ENCODE results near the gene USPL1.
"Not testable (repeated sequence)": the region's sequence is repeated elsewhere in the genome, so short reads cannot be mapped to it uniquely, and the experiment has no call there.

Gene USPL1

GRCh38 chr13:30615866-30616541, 1.7 kb upstream of the USPL1 start:
- no peak for DNase-seq (ENCODE audit: low read depth in 2 of 2)

DNA sequence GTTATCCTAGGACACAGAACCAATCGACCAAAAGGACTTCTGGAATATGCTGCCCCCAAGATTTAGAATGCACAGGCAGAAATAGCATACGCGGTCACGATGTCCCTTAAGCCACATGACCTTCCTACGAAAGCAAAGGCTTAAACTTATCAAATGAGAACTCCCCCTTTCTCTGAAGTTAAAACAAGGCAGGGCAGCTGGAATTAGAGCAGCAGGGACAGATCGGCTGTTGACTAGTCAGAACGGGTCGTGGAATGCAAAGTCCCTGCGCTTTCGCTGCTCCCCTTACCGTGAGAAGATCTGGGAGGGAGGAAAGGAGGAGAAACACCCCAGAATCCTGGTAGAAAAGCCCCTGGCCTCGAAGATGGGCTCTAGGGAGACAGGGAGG, 799 bp upstream of the USPL1 start:
- no peak for DNase-seq (ENCODE audit: low read depth in 2 of 2)

DNA sequence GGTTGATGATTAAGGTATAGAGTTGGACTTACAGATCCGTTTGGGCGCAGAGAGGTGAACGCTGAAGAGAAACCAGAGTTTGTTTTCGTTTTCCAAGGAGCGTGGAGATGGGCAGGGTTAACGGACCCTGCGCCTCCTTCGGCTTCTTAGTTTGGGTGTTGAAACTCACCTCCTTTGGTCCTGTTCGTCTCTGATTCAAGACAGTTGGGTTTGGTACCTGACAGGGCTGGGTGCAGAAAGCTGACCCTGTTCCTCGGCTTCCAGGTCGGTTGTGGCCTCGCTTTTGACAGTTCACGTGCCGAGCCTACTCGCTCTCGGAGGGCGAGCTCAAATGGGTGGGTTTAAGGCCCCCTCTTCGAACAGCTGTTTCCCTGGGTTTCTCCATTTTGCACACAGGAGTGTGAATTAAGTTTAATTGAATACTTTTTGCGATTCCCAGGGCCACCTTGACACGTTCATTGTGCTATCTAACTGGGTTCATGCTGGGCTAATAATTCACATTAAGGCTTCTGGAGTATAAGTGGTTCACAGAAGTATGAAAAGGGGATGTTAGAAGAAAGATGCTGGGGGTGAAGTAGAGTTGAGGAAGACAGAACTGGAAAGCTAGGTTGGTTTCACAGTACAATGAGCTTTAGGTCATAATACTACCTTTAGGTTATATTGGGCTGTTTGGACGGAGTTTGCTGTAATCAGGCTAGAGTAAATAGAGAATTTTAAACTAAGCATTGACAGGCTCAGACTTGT, 638 bp downstream of the USPL1 start:
- DNase-seq (ENCODE audit: low read depth in 2 of 2): peak in 1 of 2 donors; percentile 16

DNA sequence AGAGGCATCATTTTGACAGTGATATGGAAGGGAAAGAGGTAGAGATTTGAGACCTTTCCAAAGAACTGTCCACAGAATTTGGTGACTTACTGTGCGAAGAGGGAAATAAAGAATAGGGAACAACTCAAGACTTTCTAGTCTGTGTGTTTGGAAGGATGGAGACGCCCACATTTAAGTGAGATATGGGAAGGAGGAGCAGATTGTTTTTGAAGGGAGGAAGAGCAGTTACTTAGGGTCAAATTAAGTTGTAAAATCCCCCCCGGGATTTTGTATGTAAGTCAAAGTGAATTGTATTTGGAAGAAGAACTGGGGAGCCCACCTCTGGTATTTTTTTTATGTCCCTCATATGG, 1.2 kb downstream of the USPL1 start:
- no peak for DNase-seq (ENCODE audit: low read depth in 2 of 2)

DNA sequence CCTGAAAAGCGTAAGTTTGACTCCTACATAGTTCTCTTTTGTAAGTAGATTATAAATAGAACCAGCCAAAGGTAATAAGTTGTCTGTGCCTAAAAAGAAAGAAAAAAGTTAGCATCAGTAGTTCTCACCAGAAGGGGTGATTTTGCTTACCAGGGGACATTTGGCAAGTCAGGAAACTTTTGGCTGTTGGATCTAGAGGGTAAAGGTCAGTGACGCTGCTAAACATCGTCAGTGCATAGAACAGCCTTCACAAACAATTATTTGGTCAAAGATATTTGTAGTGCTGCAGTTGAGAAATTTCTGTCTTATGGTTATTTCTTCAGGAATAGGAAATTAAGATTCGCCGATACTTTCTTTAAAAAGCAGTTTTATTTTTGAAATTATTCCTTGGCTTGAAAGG, 2.0 kb downstream of the USPL1 start:
- DNase-seq (ENCODE audit: low read depth in 2 of 2): no peak

GRCh38 chr13:30620941-30621340, 3.2 kb downstream of the USPL1 start:
- DNase-seq (ENCODE audit: low read depth in 2 of 2): no peak

DNA sequence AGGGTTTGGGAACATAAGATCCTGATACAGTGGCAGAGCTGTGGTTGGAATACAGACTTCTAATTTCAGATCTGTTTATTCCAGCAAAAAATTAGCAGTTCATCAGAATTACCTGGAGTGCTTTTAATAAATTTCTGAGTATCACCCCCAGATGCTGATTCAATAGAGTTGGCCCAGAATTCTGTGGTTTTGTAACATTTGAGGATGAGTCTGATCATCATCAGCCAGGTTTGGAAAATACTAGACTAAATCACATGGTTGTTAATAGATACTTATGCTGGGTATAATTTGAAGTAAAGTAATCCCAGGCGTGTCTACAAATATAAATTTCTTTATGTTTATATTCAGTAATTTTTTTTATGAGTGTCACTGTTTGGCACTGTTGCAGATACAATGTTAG, 4.8 kb downstream of the USPL1 start:
- no peak for DNase-seq (ENCODE audit: low read depth in 2 of 2)

DNA sequence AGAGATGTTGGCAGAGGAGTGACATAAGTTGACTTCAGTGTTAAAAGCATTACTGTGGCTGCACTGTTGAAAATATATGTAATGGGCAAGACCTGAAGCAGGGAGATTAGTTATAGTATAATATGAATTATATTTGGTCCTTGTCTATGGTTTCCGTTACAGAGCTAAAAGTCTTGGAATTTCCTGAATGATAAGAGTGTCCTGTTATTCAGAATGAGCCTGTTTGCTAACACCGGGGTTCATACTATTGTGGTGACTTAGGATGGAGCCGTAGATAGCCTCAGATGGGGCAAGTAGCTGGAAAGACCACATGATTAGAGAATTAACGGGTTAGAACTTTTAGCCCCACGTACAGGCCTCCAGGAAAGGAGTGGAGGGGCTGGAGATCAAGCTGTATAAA, 5.7 kb downstream of the USPL1 start:
- no peak for DNase-seq (ENCODE audit: low read depth in 2 of 2)

DNA sequence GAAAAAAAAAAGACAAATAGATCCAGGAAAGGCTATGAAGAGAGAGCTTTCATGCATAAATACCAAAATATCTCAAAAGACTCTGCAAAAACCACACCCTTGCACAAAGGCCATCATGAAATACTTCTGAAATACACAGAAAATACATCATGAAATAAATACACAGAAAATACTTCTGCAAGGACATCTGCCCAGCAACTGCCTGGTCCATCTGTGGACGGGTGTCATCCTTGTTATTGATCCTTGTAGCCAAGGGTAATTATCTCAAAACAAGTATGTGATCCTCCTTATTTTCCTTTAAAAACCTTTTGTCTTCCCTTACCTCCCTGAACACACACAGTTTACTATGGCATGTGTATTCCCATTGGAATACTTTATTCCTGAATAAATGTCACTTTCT, 6.9 kb downstream of the USPL1 start:
- DNase-seq (ENCODE audit: low read depth in 2 of 2): no peak

- no peak for DNase-seq (ENCODE audit: low read depth in 2 of 2)
These were observed 11.8 kb downstream of the USPL1 start for GRCh38 chr13:30629527-30629926.

- no peak for DNase-seq (ENCODE audit: low read depth in 2 of 2)
These were observed 16.1 kb downstream of the USPL1 start for GRCh38 chr13:30633861-30634260.

DNA sequence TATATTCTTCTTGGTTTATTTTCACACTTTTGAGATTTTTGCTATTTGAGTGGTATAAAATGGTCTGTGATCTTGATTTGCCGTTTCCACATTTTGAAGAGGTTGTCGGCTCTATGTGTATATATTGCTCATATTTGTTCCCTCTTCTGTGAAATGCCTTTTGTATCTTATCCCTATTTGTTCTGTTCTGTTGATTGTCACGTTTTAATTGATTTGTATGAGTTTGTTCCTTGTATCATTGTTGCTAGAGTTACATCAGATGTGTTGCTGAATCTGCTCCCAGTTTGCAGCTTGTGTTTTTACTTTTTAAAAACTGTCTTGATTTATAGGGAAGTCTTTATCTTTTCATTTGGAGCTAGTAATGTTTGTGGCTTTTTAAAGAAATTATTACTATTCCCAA, 17.1 kb downstream of the USPL1 start:
- no peak for DNase-seq (ENCODE audit: low read depth in 2 of 2)

- DNase-seq (ENCODE audit: low read depth in 2 of 2): no peak
These were observed 20.6 kb downstream of the USPL1 start for GRCh38 chr13:30638301-30638700.

DNA sequence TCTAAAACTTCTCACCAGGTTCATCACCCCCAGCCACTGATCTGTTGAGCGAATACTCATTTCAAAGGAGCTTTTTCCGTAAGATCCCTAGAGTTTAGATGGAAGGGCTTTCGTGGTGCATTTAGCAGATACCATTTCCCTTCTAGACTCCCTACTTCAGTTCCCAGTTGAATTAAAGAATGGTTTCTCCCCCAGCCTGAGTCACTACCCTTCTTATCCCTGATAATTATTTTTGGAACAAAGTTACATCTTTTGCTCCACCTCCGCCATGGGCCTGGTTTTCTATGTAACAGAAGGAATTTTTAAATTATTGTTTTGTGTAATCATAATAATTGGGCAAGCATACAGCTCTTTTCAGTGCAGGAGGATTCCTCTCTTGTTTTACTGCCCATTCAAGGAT, 22.0 kb downstream of the USPL1 start:
- DNase-seq (ENCODE audit: low read depth in 2 of 2): no peak

DNA sequence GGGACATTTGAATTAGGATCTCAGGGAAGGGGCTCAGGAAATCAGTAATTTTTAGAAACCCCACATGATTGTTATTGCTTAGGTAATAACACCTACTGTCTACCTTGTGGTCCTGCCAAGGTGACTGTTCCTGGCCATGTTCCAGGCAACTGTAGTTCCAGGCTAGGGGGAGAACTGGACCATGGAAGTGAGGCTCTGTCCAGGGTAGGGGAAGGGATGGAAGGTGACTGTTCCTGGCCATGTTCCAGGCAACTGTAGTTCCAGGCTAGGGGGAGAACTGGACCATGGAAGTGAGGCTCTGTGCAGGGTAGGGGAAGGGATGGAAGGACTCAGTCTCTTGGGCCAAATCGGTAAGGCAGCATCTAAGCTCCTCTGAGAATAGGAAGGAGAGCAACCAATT, 23.5 kb downstream of the USPL1 start:
- not testable (repeated sequence) for DNase-seq (ENCODE audit: low read depth in 2 of 2)

DNA sequence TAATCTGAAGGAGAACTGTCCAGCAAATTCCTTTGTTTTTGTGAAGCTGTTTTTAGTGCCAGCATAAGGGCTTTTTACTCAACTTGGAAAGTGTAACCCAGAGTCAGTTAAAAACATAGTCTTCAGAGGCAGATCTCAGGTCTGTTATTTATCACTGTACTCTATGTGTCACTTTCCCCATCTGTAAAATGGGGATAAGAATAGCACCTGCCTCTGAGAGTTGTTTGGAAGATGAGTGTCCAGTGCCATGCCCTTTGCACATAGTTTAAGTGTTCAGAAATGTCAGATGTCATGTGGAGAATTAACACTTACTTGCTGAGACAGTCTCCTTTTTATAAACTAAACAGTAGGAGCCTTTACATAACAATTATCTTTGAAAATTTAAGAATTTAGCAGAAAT, 27.9 kb downstream of the USPL1 start:
- DNase-seq (ENCODE audit: low read depth in 2 of 2): no peak

DNA sequence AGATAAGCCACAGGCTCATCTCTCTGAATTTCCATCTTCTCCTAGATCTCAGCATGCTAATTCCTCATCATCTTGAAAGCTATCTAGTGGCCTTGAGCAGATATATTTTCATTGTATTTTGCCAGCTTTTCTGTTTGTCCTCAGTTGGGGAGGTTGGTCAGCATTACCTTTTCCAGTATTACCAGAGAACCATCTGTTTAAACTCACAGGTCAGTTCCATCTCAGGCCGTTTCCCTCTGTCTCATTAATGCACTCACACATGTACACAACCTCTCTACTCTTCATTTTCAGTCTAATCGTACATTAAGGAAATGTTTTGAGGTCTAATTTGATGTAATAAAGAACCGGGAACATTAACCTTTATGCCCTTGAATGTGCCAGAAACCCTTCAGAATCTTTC, 29.7 kb downstream of the USPL1 start:
- DNase-seq (ENCODE audit: low read depth in 2 of 2): no peak

DNA sequence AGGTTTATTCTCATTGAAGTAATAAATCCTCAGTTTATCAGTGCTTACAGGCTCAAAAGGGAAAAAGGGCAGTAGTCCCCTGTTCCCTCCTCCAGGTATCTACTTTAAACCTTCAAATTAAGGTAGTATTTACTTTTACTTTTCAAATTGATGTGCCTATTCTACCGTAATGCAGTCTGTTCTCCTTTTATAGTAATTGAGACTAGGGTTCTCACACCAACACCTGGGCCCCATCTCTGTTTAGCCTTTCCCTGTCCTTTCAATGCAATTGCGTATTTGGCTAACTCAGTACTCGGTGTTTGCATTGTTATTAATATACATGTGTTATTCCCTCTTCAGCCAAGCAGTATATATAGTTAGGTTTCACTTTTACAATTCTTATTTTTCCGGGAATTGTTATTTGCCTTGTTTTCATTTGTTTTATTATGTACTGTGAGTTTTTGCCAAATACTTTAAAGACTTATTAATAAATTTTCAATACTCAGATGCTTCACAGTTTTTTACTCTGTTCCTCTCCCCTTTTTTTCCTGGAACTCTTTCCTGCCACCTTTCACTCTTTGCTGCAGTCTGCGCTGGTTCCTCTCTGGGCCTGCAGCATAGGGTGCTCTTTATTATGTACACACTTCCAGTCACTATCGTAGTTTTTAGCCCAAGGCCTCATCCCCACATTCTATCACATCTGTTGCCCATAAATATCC, 30.3 kb downstream of the USPL1 start:
- no peak for DNase-seq (ENCODE audit: low read depth in 2 of 2)

DNA sequence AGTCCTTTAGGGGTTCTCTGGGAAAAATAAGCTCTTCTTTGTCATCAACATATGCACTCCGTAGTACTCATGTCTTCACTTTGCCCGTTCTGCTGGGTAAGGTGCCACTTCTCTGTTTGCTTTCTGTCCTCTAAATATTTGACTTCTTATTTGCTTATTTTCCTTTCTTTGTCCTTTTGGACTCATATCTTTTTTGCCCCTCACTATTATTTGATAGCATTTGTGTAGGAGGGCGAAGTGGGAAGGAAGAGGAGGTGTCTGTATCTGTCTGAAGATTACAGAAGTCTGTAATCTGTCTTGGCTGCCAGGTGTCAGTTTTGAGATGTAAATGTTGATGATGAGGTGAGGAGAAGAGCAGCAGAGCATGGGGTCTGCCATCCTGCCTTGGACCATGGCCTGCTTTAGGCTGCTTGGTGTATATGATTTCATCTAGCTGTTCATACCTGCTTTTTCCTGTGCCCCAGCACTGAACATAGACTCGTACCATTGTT, 30.8 kb downstream of the USPL1 start:
- no peak for DNase-seq (ENCODE audit: low read depth in 2 of 2)

DNA sequence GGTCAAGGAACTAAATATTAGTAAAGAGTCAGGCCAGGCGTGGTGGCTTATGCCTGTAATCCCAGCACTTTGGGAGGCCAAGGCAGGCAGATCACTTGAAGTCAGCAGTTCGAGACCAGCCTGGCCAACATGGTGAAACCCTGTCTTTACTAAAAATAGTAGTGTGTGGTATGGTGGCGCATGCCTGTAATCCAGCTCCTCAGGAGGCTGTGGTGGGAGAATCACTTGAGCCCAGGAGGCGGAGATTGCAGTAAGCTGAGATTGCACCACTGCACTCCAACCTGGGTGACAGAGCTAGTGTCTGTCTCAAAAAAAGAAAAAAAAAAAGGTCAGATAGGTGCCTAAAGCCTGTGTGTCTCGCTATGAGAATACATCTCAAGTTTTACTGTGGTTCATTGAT, 33.9 kb downstream of the USPL1 start:
- DNase-seq (ENCODE audit: low read depth in 2 of 2): not testable (repeated sequence)

- DNase-seq (ENCODE audit: low read depth in 2 of 2): no peak
These were observed 35.1 kb downstream of the USPL1 start for GRCh38 chr13:30652746-30653386.

GRCh38 chr13:30654430-30654829, 36.7 kb downstream of the USPL1 start:
- DNase-seq (ENCODE audit: low read depth in 2 of 2): no peak

- DNase-seq (ENCODE audit: low read depth in 2 of 2): no peak
These were observed 38.5 kb downstream of the USPL1 start for GRCh38 chr13:30656178-30656577.

Measured in stimulated activated CD8-positive, alpha-beta memory T cell treated with anti-CD3 and anti-CD28 coated beads, Interleukin-2, amount 100 ng/mL, for 48 hours (primary cell).